Activated CD4-positive, alpha-beta T cell treated with anti-CD3 and anti-CD28 coated beads, Interleukin-2, amount 50 U/mL, for 4 hours (primary cell): ENCODE measurements around the gene CNDP2.

ENCODE experiments used
- DNase-seq, 2 experiments: peaks; one replicate each; pipeline ENCODE4 v3.0.0-alpha.2; 2020

The CNDP2 gene

DNA sequence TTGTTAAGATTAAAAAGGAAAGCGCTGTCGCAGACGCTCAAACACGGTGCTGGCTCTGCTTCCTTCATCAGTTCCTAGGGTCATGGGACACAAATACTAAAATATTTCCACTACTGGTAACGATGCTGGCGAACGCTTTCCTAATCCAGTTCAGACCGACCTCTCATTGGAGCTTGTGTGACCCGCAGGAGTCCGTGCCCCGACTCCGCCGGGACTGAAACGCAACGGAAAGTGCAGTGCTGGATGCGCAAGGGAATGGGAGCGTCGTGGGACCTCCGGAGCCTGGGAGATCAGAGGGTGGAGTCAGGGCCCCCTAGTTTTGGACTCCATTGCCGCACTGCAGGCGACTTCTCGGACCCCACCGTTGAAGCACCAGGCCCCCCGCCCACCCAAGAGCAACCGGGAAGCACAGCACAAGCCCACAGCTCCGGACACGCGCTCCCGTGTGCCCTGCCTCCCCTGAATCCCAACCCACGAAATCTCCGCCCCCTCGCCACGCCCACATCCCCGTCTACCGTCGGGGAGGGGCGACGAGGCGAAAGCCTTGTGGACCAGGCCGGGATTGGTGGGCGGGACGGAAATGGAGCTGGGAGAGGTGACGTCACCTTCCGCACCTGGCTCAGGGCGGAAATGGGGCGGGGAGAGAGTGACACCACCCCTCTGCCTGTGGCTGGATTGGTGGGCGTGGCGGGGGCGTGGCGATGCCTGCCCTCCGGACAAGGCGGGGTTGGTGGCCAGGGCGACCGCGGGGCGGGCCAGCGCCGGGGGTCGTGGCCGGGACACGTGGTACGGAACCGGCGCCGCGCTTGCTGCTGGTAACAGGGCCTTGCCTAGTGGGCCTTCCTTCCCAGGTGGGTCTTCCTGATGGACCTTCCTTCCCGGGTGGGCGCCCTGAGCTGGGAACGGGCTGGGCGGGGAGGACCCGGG is at the start of gene CNDP2:
CNDP2 (plus strand) TSS at position 783 of the 927 bp plus-strand sequence. CDS start 3,611 bp downstream, outside the sequence.
- DNase-seq, result peak; percentile 98

DNA sequence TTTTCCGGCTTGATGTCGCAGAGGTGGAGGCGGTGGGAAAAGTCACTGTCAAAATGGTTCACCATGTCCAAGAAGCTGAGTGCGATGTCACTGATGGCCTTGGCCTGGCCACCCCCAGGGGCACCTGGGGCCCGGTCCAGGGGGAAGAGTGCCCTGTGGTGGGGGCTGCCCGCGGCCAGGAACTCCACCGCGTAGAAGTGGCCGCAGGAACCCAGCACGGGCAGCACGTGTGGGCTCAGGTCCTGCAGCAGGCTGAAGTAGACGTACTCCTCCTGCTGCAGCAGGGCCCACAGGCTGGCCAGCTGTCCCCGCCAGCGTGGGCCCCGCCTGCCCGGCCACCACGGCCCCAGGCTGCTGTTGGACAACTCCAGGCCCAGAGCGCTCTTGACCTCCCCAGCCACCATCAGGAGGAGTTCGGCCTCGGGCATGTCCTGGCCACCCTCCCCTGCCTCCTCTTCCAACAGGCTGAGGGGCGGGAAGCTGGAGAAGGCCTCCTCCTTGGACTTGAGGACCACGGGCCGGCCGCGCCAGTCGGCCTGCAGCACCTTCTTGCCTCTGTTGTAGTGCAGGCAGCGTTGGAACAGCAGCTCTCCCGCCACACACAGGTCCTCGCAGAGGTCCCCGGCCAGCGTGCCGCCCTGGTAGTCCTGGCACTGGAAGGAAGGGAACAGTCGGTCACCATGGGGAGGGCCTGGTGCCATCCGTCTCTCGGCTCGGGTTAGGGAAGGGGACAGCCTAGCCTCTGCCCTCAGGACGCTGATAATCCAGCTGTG is 49.3 kb upstream of the CNDP2 start:
- no peak for DNase-seq

DNA sequence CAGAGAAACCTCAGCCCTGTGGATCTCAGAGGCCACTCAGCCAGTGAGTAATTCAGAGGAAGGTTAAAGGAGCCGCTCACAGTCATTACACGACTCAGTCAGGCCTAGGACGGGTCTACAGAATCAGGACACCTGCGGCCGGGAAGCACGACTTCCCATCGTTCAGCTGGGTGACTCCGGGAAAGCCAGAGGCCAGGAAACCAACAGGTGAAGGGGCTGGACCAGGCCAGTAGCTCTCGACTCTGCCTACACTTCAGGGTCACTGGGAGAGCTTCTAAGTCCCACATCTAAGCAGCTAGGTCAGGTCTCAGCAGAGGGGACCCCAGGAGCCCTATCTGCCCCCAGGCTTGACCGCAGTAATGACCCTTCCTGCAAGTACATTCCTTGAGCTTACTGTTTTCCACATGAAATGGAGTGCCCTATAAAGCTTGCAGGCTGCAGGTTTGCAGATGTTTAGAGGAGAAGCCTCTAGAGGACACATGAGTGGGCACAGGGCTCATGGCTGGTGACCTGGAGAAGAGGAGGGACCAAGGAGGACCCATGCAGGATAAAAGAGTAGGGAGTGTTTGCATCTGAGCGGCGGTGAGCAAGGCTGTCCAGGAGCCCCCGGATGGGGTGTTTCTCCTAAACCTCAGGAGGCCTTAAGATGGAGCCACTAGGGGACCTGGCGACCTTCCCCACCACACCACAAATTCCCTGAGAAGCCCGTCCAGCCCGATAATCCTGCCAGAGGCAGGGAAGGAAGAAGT is 48.6 kb upstream of the CNDP2 start:
- DNase-seq, result no peak

DNA sequence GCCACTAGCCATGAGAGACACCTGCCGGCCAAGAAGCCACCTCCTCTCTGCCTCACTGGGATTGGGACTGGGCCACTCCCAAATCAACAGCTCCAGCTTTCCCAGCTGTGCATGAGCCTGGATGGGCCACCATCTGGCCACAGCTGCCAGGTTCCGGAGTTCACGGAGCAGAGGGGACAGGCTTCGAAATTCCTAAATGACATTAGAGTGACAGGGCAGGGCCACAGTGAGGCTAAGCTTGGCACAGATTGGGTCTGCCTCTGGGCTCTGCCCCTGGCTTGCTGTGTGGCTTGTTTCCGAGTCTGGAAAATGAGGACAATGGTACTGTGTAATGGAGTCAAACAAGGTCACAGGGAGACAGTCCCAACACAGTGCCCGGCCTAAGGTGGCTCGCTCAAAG is 45.5 kb upstream of the CNDP2 start:
- no peak for DNase-seq

- DNase-seq, result no peak
Measured at GRCh38 chr18:74451148-74451547, 45.0 kb upstream of the CNDP2 start.

- no peak for DNase-seq
Measured at GRCh38 chr18:74453016-74453566, 43.1 kb upstream of the CNDP2 start.

DNA sequence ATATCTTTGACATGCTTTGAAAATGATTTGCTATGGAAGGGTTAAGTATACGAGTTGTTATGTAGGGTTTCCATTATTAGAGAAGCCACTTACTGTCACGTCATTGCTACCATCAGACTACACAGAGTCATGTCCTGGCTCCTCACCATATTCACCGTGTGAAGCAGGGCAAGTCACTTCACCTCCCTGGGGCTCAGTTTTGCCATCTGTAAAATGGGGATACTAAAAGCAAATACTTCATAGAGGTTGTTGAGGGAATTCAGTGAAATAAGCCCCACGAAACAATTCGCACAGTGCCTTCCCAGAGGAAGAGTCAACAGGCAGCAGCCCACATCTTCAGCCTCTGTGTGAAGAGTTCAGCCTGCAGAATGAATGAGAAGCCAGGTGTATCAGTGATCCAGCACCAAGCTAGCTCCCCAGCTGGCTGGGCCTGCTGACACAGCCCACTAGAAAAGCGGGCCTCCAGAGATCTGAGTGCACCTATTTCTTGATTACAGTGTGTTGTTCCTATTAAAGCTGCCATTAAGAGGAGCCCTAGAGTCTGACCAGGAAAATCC is 42.4 kb upstream of the CNDP2 start:
- DNase-seq, result no peak

DNA sequence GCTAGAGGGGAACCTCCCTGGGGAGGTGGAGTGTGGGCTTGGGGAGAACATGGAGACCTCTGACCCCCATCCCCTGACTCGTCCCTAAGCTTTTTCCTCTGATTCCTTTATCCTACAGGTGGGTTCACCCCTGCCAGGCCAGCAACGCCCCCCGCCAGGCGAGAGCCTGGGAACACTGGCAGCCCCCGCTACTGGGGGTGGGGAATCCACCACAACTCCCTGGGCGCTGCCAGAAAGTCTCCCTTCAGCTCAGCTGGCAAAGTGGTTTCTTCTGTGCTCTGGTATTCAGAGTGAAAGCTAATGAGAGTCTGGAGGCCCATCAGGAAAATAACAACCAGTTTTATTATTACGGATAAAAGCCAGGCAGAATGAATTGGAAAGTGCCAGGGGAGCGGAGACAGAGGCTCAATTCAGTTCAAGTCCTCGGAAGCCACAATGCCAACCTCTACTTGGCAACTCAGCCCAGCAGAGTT is 41.8 kb upstream of the CNDP2 start:
- no peak for DNase-seq

GRCh38 chr18:74455386-74455785 is 40.8 kb upstream of the CNDP2 start:
- DNase-seq, result no peak

DNA sequence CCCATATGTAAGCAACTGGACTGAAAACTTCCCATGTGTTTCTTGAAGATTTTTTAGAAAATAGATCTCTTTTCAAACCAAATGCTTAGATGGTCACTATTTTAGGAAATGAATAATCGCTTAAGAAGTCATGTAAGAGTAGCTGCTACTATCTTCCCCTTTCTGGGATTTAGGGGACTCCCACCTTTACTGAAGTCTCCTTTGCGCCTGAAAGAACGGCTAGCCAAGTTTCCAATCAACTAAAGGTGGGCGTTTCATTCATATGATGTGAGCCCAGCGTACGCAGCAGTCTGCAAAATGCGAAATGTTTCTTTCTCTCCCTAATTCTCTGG is 40.2 kb upstream of the CNDP2 start:
- DNase-seq, result no peak

- DNase-seq, result no peak
Measured at GRCh38 chr18:74456349-74457042, 39.7 kb upstream of the CNDP2 start.

GRCh38 chr18:74457043-74457724 is 39.0 kb upstream of the CNDP2 start, which contains the start of gene DIPK1C:
Gene DIPK1C, minus strand, starts transcription at chr18:74457308. Its CDS starts 49 bp downstream, at chr18:74457259.
- DNase-seq, result no peak

DNA sequence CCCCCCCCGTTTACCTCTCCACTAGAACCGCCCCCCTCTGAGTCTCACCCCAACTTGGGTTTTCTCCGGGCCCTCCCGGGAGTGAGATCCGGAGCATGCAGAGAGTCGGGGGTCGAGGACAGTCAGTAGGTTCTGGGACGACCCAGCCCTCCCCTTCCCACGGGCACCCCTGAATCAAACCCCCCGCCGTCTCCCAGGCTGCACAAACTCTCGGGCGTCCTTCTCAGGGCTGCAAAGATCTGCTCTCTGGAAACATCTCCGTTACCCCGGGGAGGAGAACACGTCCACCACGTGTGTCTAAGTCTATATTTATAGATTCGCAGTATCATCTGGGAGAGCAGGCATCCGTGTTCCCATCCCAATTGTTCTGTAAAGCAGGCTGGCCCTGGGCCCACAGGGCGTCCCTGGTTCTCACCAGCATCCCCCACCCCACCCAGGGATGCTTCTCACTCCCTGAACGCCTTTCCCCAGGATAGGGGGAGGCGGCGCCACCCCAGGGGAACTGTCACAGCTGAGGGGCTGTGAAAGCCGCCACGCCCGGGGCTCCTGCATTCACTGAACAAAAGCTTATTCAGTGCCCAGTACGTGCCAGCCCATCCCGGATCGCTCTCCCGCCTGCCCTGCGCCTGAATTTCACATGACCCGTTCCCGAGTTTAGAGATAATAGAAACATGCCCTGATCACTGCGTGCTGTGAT is 38.3 kb upstream of the CNDP2 start:
- DNase-seq, result no peak

DNA sequence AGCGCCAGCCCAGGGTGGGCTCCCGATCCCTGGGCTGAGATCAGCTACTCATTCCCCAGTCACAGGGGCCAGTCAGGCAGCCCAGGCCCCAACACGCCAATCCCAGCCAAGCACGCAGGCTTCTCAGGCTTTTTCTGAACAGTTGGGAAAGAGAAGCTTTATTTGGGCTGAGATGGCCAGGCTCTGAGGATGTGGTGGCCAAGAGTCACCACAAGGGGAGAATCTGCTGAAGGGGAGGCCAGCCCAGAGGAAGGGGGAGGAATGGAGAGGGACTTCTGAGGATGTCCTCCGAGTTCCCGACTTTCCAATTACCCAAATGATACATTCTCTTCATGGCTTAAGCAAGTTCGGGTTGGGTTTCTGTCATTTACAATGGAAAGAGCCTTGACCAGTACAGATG is 36.3 kb upstream of the CNDP2 start:
- no peak for DNase-seq

DNA sequence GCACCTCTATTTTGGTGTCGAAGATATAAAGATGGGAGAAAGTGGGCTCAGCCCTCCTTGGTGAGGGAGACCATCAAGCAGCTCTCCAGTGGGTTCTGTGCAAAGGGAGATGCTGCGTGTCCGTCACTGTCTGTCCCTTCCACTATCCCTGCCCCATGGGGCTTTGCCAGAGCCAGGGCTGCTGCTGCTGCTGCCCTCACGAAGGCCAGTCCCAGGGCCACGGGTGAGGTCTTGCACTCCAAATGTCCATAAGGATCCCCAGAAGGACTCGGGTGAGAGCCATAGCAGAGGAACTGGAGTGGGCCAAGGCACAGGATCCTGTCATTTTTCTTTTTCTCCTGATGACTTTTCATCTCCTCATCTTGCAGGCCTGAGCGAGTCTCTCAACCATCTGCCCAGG is 35.3 kb upstream of the CNDP2 start:
- DNase-seq, result no peak

GRCh38 chr18:74463254-74463653 is 32.9 kb upstream of the CNDP2 start:
- no peak for DNase-seq

DNA sequence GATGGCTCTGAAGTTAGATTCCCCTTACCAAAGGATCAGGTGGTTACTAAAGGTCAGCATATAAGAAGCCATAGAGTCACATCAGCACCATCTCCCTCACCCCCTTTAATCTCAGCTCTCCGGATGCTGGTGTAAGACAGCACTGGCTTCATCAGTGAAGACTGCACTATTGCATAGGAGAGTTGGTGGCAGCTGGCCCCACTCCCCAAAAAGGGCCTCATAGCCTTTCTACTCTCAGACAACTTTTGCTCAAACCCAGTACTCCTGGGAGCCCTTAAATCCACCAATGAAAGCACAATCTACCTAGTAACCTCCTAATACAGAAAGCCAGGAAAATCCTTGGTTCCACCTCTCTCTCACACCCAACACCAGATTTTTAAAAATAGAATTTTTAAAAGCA is 32.2 kb upstream of the CNDP2 start:
- no peak for DNase-seq

DNA sequence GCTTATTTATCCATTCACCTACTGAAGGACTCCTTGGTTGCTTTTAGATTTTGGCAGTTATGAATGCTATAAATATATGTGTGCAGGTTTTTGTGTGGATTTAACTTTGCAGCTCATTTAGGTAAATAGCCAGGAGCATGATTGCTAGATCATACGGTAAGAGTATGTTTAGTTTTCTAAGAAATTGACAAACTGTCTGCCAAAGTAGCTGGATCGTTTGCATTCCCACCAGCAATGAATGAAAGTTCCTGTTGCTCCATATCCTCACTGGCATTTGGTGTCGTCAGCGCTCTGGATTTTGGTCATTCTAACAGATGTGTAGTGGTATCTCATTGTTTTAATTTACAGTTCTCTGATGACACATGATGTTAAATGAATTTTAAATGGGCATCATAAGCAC is 30.4 kb upstream of the CNDP2 start:
- no peak for DNase-seq

- no peak for DNase-seq
Measured at GRCh38 chr18:74468547-74469061, 27.6 kb upstream of the CNDP2 start.

DNA sequence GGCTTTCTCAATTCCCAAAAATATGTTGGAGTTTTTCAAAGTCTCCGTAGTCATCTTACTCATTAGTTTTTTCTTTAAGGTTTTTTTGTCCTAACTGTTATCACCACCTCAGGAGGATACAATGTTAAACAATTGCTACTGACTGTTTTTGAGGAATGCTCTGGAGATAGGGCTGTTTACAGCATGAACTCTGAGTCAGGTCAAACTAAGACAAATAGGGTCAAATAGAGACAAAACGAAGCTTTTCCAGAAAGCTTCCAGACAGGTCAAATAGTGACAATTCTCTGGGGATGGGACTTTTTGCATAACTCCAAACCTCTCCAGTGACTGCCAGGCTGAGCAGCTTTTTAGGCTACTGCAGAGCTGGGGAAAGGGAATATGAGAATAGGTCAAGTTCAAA is 23.9 kb upstream of the CNDP2 start:
- DNase-seq, result no peak
